GM18873 (cell line): ENCODE results near the gene RP2.

Experiments
- ATAC-seq: cut with Tn5 transposase; IDR thresholded peaks from one replicate; pipeline ENCODE4 v1.9.1; 2021; ENCODE audit warnings: mild to moderate bottlenecking, moderate library complexity, moderate number of reproducible peaks; ENCODE audit not compliant: unreplicated experiment, low FRiP score

Gene RP2

DNA sequence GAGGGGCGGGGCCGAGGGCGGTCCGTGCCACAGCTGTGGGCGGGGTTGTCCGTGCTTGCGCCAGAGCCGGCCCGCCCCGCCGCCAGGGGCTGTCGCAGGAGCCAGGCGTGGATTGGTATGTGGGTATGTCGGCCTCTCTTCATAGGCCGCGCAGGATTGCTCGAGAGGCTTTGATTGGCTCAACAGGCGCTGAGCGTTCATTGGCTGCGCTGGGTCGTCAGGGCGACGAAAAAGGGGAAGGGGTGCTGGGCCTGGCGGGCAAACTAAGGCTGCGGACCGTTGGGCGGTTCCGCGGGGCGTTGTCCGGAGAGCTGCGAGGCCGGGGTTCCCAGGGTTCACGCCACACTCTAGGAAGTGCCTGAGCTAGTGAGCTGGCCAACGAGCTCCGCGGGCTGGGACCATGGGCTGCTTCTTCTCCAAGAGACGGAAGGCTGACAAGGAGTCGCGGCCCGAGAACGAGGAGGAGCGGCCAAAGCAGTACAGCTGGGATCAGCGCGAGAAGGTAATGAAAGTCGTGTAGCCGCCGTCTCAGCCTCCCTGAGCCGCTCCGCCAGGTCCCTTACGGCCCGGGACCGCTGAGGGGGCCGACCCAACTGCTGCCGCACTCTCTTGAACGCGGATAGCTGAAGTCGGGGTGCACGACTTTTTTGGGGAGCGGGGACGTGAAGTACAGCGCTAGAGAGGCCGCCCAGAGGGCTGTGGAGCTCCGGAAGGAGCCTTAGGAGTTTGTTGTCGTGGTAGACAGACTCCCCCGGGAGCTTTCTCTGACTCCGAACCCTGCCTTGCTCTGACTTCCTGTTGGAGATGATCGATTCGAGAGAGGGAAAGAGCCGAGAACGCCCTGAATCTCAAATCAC is at the start of gene RP2:
Gene RP2 (plus strand): TSS at position 343 of the 857 bp plus-strand sequence. CDS start 58 bp downstream, at position 401.
- peak; percentile 90 for ATAC-seq

DNA sequence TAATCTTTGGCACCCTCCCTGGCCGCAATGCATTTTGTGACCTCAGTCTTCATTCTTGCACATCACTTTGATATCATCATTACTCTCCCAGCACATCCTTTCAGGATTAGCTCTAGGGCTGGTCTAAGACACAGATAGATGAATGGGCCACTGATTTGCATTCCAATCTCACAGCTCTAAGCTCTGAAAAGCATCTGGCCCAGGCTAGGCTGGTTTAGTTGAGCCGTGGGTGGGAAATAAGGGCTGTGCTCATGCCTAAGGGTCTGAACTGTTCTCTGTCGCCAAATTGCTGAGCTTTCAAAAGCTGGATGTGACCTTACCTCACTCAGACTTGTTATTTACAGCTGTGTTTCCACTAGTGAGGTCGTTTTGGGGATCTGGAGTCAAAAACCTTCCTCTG is 47.9 kb upstream of the RP2 start:
- ATAC-seq, result no peak

DNA sequence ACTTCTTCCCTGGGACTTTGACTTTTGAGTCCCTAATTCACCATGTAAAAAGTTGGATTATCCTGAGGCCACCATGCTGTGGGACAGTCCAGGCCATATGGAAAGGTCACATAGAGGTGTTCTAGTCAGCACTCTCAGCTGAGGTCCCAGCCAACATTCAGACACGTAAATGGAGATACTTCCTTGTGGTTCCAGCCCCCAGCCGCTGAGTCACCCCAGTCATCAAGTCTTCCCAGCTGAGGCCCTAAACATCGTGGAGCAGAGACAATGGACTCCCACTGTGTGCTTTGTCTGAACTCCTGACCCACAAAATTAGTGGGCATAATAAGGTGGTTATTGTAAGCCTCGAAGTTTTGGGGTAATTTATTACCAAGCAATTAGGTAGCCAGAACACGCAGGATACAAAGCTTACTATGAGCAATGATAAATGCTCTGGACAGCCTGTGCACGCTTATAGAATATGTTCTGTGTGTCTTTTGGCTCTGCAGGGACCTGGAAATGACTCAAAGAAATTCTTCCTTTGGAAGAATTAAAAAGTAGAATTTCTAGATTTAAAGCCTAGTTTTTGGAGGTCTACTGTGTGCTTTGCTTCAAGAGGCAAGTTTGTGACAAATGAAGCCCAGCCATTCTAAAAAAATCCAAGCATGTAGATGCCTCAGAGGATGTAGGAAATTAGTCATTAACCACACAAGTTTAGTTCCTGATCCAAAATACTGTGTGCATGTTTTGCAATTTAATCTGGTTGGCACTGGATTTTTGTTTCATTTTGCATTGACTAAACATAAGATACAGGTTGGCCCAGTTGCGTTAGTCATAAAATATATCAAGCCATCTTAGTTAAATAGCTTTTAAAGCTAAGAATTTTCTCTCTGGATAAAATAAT is 44.7 kb upstream of the RP2 start:
- peak; percentile 46 for ATAC-seq

DNA sequence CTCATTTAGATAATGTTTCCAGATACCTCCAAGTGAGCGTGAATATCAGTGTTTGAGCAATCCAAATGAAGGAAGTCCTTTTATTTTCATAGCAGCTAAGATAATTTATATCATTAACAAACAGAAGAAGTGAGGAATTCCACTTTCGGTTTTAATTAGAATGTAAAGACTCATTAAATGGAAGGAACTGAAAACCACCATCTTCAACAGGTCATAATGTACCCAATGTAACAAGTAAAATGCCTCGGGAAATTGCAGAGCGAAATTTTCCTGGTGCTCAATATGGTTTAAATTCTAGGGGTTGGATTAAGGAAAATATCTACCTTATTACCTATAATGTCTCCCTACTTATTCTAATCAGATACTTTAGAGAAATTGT is 44.0 kb upstream of the RP2 start:
- no peak for ATAC-seq

DNA sequence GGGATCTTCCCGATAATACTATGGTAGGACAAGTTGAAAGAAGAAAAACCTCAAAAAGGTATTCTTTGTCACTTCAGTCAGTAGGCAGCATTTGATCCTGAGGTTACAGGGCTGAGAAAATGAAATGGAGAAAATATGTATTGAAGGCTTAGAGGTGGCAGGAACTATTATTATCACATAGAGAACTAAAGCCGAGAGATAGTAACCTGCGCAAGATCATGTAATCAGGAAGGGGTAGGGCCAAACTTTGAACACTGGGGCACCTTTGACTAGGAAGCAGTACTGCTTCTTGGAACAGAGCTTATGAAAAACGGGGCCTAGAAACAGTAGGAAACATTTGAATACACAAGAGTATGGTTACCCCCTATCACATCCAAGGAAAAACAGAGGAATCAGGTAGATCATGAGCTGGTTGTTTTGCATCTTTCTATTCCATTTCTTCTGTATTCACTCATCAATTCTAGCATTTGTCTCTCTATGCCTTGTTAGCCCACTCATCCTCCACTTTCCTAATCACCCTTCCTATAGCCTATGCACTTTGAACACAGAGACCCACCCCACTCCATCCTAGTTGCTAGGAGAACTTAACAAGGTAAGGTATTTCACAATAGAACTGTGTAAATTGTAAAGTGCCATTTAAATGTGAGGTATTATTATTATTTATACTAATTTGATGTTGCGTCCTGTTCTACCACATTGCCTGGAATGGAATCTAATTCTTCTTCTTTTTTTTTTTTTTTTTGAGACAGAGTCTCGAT is 43.3 kb upstream of the RP2 start:
- ATAC-seq, result no peak

DNA sequence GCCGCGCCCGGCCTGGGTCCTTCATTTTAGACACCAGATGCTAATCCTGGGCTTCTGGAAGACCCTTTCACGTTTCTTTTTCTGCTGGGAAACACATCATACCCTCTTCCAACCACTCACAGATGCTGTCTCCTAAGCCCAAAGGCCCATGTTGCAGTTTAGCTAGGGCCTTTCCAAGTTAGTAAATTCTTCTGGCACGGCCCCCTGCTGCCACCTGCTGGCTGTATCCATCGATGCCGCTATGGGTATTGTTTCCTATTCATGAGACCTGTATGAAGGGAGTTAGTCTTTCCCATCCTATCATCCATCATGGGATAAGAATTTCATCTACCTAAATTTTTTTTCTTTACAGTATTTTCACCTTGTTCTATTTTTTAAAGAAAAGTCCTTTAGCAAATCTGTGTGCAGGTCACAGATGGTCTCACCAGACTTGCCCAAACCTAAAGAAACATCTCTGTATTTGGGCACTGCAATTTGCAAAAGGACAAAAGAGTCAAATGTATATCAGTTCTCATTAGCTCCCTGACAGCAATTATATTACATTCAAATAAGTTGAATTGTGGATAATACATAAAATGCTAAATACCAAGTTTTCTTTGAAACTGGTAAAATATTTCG is 40.2 kb upstream of the RP2 start:
- peak; percentile 60 for ATAC-seq

DNA sequence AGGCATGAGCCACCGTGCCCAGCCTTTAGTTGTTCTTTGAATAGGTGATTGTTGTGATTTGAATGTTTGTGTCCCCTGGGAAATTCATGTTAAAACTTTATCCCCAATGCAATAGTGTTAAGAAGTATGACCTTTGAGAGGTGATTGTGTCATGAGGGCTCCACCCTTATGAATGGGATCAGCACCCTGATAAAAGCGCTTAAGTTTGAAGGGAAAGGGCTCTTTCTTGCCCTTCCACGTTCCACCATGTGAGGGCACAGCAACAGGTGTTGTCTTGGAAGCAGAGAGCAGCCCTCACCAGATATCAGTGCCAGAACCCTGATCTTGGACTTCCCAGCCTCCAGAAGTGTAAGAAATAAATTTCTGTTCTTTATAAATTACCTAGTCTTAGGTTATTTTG is 33.7 kb upstream of the RP2 start:
- ATAC-seq, result no peak

DNA sequence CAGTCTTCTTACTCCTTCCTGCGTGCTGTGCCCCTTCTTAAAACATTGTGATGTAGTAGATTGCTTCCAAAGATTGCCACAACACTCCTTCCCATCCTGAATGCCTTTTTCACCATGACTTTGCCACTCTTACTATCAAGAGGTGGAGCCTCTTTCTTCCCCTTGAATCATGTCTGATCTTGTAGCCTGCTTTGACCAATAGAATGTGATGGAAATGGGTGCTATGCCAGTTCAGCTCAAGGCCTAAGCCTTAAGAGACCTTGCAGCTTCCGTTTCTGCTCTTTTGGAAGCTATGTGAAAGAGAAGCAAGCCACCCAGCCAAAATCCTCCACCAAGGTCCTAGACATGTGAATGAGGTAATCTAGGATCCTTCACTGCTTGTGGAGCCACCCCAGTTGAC is 31.6 kb upstream of the RP2 start:
- ATAC-seq, result no peak

DNA sequence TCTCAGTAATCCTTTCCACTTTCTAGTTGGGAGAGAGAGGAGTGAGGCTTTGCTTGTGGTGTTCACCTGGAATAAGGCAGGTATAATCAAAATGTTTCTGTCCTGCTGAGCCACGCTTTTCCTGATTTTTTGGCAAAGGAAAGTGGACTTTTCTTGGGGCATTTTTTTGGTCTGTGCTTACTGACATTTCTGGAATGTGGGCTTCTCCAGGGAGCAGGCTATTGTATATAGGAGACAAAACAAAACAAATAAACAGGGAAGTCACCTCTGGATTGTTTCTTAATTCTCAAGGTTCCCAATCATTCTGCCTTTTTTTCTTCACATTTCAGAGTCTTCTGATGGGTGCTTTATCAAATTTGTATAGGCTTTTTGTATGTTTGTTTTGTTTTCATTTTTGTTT is 25.7 kb upstream of the RP2 start:
- no peak for ATAC-seq

DNA sequence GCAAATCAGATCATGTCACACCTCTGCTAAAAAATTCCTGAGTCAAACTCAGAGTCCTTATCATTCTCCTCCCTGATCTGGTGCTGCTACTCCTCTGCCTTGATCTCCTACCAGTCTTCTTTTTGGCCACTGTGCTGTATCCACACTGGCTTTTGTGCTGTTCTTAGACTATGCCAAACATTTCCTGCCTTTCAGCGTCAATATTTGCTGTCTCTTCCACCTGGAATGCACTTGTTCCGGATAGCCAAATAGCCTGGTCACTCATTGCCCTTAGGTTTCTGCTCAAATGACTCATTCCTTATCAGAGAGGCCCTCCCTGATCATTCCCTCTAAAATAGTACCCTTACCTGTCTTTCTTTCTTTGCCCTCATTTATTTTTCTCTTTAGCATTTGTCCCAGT is 24.4 kb upstream of the RP2 start:
- no peak for ATAC-seq

DNA sequence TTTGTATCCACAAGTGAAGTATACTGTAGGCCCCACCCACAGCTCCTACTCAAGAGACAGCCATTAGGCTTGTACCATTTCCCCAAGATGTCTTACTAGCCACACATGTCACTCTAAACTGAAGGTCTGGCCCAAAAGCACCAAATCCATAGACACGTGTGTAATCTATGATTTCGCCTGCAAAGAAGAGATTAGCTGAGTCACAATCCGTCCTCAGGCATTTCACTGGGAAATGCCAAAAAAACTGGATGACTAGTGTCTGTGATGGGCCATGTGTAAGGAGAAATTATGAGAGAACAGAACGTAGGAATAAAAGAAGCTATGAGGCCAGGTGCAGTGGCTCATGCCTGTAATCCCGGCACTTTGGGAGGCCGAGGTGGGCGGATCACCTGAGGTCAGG is 21.9 kb upstream of the RP2 start:
- ATAC-seq, result no peak

DNA sequence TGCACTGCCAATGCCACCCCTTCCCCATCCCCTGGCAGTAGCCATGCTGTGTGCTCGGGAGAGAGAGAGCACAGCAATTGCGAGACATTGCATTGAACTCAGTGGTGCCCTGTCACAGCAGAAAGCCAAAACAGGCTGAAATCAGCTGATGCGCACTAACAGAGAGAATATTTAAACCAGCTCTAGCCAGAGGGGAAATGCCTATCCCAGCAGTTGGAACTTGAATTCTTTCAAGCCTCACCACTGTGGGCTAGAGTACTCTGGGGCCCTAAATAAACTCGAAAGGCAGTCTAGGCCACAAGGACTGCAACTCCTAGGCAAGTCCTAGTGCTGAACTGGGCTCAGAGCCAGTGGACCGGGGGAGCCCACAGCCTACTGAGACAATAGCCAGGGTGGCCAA is 17.7 kb upstream of the RP2 start:
- ATAC-seq, result no peak

DNA sequence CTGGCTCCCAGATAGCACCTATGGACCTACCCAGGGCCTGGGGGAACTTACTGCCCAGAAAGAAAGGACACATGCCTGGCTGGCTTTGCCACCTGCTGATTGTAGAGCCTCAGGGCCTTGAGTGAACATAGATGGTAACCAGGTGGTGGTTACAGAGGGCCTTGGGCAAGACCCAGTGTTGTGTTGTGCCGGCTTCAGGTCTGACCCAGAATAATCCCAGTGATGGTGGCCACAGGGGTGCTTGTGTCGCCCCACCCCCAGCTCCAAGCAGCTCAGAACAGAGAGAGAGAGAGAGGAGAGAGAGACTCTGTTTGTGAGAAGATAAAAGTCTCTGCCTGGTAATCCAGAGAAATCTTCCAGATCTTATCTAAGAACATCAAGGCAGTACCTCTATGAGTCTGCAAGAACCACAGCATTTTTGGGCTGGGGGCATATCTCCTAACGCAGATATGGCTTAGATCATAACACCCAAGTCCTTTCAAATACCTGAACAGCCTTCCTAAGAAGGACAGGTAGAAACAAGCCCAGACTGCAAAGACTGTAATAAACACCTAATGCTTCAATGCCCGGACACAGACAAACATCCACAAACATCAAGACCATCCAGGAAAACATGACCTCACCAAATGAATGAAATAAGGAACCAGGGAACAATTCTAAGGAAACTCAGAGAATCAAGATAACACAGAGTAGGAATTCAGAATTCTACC is 16.3 kb upstream of the RP2 start:
- no peak for ATAC-seq

DNA sequence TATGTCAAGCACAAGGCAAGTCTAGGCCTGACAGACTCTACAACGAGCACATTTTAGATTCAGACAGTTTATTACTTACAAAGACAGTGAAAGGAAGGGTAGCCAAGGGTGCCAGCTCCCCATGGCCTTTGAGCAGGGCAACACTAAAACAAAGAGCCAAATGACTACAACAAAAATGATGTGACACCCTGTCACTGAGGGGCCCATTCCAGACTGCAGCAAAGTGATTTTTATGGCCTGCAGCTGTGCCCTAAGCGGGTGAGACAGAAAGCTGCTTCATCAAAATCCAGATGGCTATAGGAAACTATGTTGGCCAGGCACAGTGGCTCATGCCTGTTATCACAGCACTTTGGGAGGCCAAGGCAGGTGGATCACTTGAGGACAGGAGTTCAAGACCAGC is 13.4 kb upstream of the RP2 start:
- no peak for ATAC-seq

DNA sequence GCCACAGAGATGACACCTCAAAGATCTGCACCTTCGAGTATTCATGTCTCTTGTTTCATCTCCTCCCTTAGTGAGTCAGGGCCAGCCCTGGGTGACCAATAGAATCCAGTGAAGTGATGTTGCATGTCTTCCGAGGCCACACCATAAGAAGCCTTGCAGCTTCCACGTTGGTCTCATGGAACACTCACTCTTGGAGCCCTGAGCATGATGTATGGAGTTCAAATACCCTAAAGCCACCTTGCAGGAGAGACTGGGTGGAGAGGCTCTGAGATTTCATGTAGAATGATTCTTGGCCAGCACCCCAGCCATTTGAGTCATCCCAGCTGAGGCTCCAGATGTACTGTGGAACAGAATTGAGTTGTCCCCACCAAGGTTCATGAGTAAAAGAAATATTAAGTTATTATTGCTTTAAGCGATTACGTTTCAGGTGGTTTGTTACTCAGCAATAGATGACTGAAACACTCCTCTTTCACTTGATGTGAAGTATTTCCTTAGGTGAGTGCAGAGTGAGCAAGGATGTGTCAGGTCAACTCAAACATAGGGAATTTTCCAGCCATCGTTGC is 5.0 kb upstream of the RP2 start:
- ATAC-seq, result no peak

DNA sequence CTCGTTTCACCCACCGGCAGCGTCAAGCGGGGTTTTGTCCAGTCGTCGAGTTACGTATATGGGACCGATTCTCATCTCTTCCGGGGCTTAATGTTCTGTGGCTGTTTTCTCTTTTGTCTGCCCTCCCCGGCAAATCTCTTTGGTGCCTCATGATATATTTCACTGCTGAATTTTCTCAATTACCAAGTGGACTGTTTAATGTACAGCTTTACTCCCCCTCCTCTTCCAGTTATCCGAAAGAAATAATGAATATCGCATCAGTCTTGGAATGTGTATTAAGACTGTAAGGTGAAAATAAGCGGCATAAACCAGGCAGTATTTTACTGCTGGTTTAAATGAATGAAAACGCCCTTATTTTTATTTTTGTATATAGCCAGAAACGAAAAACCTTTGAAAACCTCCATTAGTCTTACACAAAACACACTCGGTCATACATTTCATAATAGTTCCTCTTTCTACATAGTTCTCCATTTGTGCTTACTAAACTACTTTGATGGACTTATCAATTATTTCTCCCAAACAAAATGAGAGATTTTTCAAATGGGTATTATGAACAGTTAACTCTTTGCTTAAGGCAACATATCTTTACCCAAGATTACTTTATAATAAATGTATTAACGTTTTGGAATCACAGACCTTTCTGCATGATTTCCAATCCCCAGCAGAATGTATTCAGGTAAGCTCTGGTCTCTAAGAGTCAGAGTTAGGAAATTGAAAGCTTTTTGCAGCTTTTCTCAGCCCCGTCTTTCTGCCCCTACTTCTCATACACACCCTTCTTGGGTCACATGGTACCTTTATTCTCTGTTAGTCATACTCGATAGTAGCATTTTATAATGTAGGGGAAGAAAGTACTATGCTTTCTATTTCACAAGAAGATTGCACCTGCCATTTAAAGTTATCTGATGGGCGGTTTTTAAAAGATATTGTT is 979 bp downstream of the RP2 start:
- ATAC-seq, result peak; percentile 22

DNA sequence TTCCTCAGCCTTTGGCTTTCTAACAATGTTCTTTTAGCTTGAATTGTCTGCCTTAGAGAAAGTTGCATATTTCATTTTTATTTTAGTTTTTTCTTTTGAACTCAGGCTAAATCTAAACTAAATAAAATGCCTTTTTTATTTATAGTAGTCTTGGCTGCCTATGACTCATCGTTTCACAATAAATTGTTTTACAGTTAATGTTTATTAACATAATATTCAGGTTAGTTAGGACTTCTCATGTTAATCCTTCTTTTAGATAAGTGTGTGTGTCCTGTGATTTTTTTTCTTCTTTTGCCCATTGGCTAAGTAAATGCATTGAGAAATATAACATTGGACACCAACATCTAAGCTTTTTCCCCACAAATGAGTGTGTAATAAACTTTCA is 1.6 kb downstream of the RP2 start:
- ATAC-seq, result no peak

DNA sequence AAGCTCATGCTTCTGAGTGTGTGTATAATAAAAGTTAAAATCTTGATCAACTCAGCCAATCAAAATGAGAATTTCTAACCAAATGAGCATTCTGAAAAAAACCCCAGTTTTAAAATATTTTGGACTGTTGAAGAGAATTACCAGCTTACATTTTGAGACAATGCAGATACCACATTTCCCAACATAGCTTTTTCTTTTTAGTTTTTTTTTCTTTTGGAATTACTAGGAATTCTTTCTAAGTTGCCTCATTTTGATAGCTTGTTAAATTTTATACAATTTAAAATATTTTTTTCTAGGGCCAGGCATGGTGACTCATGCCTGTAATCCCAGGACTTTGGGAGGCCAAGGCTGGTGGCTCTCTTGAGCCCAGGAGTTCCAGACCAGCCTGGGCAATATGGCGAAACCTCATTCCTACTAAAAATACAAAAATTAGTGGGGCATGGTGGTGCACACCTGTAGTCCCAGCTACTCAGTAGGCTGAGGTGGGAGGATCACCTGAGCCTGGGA is 2.2 kb downstream of the RP2 start:
- ATAC-seq, result no peak
